Stimulated activated CD8-positive, alpha-beta memory T cell treated with anti-CD3 and anti-CD28 coated beads, Interleukin-15, amount 100 ng/mL, for 1 hour (primary cell): ENCODE measurements around the gene TSPAN4.

Experiments
- DNase-seq: peaks from one replicate; pipeline ENCODE4 v3.0.0-alpha.2; 2020; ENCODE audit warnings: low read depth

Gene TSPAN4

DNA sequence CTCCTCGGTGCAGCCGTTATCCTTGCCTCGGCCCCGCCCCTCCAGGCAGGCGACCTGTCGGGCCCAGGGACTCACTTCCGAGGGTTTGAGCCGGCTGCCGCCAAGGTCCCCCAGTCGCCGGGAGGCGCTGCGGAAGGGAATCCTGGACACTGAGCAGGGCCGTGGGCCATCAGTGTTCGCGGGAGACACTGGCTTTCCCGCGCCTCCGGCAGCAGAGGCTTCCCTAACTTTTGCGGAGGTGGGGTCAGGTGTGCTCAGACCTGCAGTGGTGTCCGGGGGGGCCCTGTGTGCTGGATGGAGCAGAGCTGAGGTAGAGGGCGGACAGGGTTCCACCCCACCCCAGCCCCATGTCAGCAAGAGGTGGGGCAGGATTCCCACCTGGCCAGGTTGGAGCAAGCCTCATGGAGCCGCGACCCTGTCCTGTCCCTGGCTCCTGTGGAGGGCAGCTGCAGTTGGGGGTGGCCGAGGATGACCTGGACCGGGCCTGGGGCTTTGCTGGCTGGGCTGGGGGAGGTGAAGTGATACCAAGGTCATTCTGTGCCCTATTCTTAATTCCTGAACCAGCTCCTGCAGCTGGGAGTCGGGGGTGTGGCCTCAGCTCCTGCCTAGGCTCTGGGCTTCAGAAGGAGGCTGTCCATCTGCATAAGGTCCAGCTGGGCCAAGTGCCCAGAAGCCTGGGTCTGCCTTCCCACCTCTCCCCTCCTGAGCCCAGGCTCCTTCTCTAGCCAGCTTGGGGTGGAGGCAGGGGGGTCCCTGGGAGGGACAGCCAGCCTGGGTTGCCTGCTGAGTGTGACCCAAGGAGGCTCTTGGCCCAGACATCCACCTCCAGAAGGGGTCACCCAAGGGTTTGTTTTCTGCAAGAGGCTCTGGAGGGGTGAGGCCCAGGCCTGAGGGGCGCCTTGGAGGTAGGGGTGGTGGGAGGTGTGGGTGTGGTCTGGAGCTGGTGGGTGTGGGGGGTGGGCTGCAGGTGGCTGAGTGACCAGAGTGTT lies 8.4 kb downstream of the TSPAN4 start:
- no peak for DNase-seq

DNA sequence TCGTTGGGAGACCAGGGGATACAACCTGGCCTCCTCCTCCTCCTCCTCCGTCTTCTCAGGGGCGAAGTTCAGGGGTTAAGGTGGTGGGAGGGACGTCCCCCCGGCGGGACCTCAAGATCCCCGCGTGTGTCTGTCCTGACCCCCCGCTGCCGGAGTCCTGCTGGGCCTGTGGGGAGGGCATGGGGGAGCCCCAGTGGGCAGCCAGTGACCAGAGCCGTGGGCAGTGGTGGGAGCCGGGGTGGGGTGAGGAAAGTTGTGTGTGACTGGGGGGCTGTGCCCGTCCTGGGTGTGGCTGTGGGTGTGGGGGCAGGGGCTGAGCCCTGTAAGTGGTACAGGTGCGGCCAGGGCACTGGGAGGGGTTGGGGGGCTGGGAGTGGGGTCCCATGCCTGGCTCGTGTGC lies 10.1 kb downstream of the TSPAN4 start:
- DNase-seq = no peak

DNA sequence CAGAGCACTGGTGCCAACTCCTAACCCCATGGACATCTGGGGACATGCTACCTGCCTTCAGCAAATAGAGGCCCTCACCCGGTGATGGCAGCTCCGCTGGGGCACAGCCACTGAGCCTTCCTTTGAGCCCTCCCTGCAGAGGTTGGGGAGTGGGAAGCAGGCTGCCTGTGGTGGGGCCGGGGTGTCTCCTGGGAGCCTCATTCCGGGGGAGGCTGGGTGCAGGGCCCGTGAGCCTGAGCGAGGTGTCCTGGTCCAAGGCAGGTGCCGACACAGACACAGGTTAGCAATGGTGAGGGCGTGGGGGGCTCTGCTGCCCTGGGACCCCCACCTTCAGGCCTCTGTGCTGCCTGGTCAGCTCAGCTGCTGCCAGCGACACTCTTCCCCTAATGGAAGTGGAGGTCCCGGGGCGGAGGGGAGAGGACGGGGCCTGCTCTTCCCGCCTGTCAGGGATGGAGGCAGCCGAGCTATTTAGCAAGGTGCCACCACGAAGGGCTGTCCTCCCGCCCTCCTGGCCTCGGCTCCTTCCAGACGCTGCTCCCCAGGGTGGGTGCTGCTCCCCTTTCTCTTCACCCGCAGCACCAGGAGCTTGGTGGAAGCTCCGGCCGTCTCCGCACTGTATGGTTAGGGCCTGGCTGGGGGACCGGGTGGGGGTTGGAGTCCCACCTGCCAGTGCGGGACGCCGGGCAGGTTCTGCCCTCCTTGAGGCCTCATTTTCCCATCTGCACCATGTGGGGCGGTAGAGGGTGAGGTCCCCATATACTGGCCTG lies 11.2 kb downstream of the TSPAN4 start:
- no peak for DNase-seq

DNA sequence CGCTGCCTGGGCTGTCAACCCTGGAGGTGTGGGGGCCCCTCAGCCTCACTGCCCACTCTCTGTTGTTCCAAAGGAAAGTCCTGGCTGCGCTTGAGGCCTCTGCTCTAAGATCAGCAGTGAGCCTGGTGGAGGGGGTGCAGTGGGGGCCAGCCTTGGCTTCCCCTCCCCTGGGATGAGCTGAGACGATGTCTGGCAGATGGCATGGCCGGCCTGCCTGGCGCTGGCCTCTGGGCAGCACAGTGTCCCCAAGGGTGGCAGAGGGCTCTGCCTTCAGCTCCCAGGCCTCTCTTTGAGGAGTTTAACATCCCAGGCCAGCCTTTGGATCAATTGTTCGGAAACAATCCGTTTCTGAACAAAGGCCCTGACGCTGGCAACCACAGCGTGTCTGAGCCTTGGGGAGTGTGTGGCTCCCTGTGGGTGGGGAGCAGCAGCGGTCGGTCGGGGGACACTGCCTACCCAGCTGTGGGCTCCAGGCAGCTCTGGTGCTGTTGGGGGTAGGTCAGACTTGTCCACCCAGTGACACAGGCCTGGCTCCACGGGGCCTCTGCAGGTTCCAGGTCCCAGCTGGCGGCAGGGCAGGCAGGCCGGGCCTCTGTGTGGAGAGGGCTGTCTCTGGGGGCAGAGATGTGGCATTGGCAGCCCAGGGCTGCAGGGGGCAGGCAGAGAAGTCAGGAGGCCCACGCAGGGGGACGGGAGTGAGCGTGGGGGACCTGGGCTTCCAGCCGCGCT lies 12.1 kb downstream of the TSPAN4 start:
- DNase-seq = no peak

DNA sequence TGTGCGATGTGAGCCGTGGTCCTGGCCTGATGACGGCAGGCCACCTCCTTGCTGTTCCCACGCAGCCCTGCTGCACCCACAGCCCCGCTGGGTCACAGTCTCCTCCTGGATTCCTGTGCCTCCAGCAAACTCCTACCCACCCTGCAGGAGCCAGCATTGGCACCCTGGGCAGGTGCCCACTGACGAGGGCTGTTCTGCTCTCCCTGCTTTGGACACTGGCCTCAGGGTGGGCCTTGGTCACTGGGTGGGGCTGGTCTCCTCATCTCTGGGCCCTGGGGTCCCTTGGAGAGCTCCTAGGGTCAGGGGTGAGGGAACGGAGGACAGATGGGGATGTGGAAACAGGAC lies 12.7 kb downstream of the TSPAN4 start:
- no peak for DNase-seq

DNA sequence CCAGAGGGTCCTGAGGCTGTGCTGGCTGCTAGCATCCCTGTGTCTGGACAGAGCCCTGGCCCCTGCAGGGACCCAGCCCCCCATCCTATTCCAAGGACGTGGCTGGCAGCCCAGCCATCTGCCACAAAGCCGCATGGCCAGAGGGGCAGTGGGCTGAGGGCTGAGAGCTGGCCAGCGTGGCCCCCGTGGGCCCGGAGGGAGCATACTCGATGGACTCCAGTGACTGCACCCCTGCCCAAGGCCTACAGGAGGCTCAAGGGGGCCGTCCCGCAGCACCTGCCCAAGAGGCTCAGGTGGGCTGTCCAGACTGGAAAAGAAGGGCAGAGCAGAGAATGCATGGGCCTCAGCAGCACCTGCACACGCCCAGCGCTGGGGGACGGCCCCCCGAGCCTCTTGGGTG lies 13.1 kb downstream of the TSPAN4 start:
- DNase-seq = no peak

DNA sequence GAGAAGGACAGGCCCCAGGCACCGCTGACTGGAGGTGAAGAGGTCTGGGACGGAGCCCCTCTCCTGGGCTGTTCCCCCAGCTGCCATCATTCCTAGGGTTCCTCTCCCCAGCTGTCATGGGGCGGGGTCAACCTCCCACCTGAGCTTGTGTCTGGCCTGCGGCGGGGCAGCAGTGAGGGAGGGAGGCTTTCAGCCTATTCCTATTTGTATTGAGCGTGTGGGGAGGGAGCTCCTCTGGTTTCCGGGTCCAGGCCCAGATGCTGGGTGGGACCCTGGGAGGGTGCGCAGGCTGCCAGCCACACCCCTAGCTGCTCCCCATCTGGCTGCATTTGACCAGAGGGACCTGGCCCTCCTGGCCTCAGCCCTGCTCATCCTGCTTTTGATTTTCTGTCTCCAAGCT lies 13.7 kb downstream of the TSPAN4 start:
- no peak for DNase-seq

DNA sequence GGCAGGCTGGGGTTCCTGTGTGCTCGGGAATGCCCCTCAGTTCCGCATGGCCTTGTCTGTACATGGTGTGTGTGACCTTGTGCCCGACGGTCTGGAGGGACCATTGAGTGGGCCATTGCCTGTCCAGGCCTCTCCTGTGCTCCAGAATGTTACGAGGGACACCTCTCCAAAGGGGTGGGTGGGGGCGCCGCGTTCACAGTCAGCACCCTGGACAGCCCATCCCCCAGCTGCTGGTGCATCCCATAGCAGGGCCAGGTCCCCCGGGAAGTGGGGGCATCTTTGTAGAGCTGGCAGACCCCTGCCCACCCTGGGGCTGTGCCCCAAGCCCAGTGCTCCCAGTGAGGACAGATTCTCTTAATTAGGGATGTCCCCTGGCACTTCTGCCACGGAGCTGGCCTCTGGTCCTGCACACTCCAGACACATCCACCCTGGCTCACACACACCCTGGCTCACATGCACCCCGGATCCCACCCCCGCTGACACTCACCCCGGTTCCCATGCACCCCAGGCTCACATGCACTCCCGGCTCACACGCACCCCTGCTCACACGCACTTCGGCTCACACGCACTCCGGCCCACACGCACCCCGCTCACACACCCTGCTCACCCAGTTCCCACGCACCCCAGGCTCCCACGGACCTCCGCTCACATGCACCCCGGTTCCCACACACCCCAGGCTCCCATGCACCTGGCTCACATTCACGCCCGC lies 15.6 kb downstream of the TSPAN4 start:
- DNase-seq = no peak

DNA sequence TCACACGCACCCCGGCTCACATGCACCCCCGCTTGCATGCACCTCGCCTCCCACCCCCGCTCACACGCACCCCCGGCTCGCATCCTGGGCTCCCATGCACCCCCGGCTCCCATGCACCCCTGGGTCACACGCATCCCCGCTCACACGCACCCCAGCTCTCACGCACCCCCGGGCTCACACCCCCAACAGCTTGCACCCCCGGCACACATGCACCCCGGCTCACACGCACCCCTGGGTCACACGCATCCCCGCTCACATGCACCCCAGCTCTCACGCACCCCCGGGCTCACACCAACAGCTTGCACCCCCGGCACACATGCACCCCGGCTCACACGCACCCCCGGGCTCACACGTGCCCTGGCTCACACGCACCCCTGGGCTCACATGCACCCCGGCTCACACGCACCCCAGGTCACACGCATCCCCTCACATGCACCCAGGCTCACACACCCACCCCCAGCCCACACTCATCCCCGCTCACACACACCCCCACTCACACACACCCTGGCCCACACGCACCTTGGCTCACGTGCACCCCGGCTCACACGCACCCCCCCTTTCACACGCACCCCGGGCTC lies 16.2 kb downstream of the TSPAN4 start:
- DNase-seq = no peak

DNA sequence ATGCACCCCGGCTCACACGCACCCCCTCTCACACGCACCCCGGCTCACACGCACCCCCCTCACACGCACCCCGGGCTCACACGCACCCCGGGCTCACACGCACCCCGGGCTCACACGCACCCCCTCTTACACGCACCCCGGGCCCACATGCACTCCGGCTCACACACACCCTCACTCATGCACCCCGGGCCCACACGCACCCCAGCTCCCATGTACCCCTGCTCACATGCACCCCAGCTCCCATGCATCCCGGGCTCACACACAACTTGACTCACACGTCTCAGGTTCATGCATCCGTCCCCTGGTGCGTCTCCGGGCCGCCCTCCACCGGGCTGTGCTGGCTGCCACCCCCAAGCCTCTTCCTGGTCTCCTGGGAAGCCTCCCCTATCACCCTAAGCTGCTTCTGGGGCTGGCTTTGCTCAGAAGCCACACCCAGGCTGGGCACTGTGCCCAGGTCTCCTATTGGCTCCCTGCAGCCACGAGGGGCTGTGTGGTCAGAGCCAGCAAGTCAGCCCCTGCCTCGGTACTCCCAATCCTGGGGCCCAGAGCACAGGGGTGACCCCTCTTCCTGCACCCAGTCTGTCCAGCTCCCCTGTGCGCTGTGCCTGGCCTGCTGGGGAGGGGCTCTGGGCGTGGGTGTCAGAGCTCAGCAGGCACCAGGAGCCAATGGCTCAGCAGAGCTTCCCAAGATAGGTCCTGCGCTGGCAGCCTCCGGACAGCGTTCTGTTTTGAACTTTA lies 16.9 kb downstream of the TSPAN4 start:
- no peak for DNase-seq

DNA sequence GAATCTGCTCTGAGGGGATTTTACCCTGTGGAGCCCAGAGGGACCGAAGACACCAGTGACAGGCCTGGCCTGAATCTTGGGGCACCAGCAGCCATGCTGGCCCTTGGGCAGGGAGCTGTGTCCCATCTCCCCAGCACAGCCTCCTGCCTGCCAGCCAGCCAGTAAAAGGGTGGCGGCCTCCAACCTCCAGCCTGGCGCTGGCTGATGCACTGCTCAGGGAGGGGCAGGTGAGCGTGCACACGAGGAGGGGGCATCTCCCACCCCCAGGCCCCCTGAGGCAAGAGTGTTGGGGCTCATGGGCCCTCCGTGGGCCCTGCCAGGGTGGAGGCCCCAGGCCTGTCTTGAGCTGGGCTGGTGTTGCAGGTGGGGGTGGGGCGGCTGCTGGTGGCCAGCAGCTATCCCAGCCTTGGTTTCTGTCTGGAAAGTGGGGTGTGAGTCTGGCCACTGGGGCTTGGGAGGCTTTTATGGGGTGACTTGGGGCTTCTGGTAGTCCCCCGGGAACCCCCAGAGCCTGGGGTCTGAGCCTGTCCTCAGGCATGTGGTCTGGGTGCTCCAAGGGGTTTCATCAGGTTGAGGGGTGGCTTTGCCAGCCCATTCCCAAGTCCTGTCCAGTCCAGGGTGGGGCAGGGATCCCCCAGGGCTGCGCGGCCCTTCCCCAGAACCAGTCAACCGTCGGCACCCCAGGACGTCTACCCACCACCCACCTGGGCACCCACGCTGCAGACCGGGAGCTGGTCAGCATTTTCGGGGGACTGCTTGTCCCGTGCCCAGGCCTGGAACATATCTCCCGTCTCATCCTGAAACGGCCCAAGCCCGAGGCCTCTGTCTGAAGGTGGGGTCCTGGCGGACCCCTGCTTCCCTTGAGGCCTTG lies 17.8 kb downstream of the TSPAN4 start:
- DNase-seq = no peak

DNA sequence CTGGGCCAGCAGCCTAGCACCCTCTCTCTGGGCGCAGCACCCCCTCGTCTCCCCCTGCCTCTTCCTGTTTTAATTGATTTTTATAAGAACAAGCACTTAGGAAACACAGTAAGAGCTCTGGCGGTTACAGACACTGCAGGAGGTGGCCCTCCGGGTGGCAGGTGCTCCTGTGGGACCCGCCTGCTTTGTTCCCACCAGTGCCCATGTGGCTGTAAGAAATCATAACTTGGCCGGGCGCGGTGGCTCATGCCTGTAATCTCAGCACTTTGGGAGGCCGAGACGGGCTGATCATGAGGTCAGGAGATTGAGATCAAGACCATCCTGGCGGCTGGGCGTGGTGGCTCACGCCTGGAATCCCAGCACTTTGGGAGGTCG lies 18.4 kb downstream of the TSPAN4 start:
- no peak for DNase-seq

DNA sequence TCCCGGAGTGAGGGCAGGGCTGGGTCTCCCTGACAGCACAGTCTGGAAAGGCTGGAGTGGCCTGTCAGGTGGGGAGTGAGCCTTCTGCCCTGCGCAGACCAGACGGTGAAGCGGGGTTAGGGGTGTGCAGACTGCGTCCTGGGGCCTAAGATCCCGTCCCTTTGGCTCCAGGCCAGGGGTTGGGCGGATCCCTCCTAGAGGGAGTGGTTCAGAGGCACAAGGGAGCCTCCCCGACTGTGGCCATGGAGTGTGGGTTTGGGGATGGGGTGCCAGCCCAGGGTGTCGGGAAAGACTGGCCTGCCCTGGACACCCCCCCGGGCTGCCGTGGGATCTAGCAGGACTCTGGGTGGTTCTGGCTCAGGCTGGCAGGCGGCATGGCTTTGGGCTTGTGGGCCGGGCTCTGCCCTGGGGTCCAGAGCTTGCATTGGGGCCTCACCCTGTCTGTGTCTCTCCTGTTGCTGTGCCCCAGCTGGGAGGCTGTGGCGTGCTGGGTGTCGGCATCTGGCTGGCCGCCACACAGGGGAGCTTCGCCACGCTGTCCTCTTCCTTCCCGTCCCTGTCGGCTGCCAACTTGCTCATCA lies 19.5 kb downstream of the TSPAN4 start:
- DNase-seq = no peak

DNA sequence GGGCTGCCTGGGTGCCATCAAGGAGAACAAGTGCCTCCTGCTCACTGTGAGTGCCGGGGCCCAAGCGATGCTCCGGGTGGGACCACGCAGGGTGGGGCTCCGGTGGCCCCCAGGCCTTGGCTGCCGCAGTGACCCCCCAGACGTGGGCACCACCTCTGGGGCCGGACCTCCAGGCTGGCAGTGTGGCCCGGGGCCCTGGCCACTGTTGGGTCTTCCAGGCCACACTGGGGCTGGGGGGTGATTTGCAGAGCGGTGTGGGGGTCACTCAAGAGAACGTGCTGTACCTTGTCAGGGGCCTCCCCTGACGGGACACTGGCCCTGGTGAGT lies 20.0 kb downstream of the TSPAN4 start:
- DNase-seq = no peak

DNA sequence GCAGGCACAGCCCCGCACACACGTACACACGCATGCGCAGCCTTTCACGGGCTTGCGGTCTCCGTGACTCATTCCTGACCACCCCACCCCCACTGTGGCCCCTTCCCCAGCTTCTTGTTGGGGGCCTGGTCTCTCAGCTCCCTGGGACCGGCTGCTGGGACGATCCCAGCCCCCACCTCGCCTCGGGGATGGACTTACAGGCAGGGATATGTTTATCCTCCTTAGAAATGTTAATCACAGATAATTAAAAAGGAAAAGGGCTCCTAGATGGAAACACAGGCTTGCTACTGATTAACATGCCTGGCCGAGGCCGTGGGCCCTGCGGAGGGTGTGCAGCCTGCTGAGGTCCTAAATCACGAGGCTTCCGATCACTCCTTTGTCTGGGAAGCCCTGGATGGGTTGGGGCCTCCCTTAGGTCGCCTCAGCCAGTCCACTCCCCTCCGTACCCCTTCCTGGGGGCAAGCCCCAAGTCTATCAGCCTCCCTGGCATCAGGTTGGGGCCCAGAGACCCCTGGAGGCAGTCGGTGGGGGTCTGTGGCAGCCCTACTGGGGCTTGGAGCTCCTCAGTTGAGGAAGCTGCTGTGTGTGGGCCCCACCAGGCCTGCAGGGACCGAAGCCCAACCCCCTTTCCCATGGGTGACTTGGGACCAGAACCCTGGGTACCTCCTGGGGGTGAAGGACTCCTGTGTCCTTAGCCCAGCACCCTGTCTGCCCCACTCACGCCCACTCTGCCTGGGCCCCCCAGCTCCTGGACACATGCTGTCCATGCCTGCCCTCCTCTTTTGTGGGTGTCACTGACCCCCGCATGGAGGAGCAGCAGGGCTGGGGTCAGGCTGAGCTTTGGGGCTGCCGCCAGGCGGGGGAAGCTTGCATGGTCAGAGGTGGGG lies 20.6 kb downstream of the TSPAN4 start:
- DNase-seq = no peak

DNA sequence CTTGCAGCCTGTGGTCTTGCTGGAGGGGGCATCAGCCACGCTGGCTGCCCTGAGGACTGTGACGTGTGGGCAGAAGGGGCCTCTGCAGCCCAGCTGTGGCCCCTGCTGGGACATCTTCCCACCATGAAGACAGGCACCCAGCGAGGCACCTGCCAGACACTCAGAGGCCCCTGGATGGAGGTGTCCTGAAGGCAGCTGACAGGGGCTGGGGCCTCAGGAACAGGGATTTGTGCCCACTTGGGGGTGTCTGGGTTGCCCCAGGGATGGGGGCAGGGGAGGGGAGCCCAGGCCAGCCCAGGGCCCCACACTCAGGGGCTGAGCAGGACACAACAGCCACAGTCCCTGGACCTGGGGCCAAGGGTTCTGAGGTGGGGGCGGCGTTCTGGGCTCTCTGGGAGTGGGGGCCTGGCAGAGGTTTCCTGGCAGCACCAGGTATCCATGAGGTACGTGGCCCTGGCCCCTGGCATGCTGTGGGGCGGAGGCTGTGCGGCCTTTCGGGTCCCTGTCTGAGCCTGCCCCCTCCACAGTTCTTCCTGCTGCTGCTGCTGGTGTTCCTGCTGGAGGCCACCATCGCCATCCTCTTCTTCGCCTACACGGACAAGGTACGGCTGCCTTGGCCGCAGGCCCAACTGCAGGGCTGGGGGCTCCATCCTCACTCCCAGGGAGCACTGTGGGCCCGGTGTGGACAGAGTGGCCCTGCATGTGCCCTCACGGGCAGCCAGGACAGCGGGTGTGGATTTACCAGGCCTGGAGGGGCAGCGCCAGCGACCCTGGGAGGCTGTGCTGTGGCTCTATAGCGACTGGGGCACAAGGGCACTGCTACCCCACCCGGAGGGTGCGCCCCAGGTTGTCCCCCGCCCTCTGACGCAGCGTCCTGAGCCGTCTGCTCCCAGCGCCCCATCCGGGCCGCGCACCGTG lies 21.5 kb downstream of the TSPAN4 start:
- no peak for DNase-seq

DNA sequence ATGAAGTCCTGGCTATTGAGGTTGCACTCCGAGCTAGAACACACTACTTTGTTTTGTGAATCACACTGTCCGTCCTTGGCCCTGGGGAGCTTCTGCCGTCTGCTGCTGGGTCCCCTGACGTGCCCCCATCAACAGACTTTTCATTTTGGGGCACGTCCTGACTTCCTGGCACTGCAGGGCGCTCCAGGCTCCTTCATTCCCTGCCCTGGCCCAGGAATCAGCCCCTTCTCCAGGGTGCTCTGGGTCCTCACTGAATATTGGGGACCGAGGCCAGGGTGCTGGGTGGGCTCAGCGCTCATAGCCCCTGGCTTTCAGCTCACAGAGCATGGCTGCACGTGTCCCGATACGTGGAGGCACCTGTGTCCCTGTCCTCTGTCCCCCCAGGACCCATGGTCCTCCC lies 22.2 kb downstream of the TSPAN4 start:
- DNase-seq = no peak
